Measurements from ENCODE around the gene ALDH4A1.

The ALDH4A1 gene

GRCh38 chr1:18938707-18939070 is 36.3 kb upstream of the ALDH4A1 start:
- no peak for DNase-seq

- DNase-seq = no peak
Measured at GRCh38 chr1:18938008-18938706, 35.8 kb upstream of the ALDH4A1 start.

- no peak for DNase-seq
Measured at GRCh38 chr1:18937539-18937938, 35.2 kb upstream of the ALDH4A1 start.

GRCh38 chr1:18936814-18937481 is 34.6 kb upstream of the ALDH4A1 start:
- no peak for DNase-seq

GRCh38 chr1:18936471-18936813 is 34.1 kb upstream of the ALDH4A1 start:
- no peak for DNase-seq

GRCh38 chr1:18934205-18935000 is 32.0 kb upstream of the ALDH4A1 start:
- DNase-seq = no peak

GRCh38 chr1:18932879-18933278 is 30.5 kb upstream of the ALDH4A1 start:
- no peak for DNase-seq

GRCh38 chr1:18932387-18932786 is 30.0 kb upstream of the ALDH4A1 start:
- DNase-seq = no peak

GRCh38 chr1:18931730-18932129 is 29.4 kb upstream of the ALDH4A1 start:
- DNase-seq = no peak

- DNase-seq = no peak
Measured at GRCh38 chr1:18929686-18930085, 27.3 kb upstream of the ALDH4A1 start.

GRCh38 chr1:18928985-18929384 is 26.6 kb upstream of the ALDH4A1 start:
- no peak for DNase-seq

GRCh38 chr1:18928406-18928805 is 26.1 kb upstream of the ALDH4A1 start:
- no peak for DNase-seq

GRCh38 chr1:18927654-18928272 is 25.4 kb upstream of the ALDH4A1 start:
- DNase-seq = peak; percentile 60

- no peak for DNase-seq
Measured at GRCh38 chr1:18927082-18927653, 24.8 kb upstream of the ALDH4A1 start.

GRCh38 chr1:18926315-18927081 is 24.1 kb upstream of the ALDH4A1 start:
- DNase-seq = peak; percentile 90

- no peak for DNase-seq
Measured at GRCh38 chr1:18925279-18925678, 22.9 kb upstream of the ALDH4A1 start.

GRCh38 chr1:18924221-18924691 is 21.9 kb upstream of the ALDH4A1 start:
- no peak for DNase-seq

- DNase-seq = no peak
Measured at GRCh38 chr1:18923756-18924211, 21.4 kb upstream of the ALDH4A1 start.

- no peak for DNase-seq
Measured at GRCh38 chr1:18922848-18923755, 20.7 kb upstream of the ALDH4A1 start.

GRCh38 chr1:18922319-18922726 is 20.0 kb upstream of the ALDH4A1 start:
- no peak for DNase-seq
